Gastroesophageal sphincter (tissue), 4 donors: ENCODE data around the gene SLCO3A1. TPM values are rescaled to one million over a fixed set of nuclear protein-coding genes. Genes with fewer than 3 reads are reported as not detected.

ENCODE experiments used
- ATAC-seq: fragments of 150-250 bp; one replicate; pipeline ENCODE4 v1.9.1; 2016; ENCODE audit warnings: mild to moderate bottlenecking, moderate library complexity
- H3K27ac ChIP-seq, 4 donors: fragments of 200-600 bp; sonication (generic) in 3 of 4; 1 replicate in 3 of 4; 2 replicates in 1 of 4; pipeline ENCODE4 v1.5.1; 2016 to 2019
- H3K27me3 ChIP-seq: fragments of 200-600 bp; sonication (generic); one replicate; pipeline ENCODE4 v1.5.1; 2019
- H3K36me3 ChIP-seq, 2 donors: fragments of 200-600 bp; sonication (generic); one replicate each; pipeline ENCODE4 v1.5.1; 2019; ENCODE audit warnings: control low read depth in 1 of 2
- H3K4me1 ChIP-seq, 3 donors: fragments of 200-600 bp; sonication (generic); 1 replicate in 2 of 3; 2 replicates in 1 of 3; pipeline ENCODE4 v1.5.1; 2016 to 2019; ENCODE audit warnings: control low read depth in 2 of 3
- H3K4me3 ChIP-seq, 2 donors: fragments of 200-600 bp; sonication (generic); one replicate each; pipeline ENCODE4 v1.5.1; 2019; ENCODE audit warnings: mild to moderate bottlenecking in 1 of 2, moderate library complexity in 1 of 2
- H3K9me3 ChIP-seq, 3 donors: fragments of 200-600 bp; sonication (generic); one replicate each; pipeline ENCODE4 v1.5.1; 2017 to 2019; ENCODE audit warnings: control low read depth in 2 of 3
- EP300 ChIP-seq: sonication (generic); formaldehyde crosslinking; IDR thresholded peaks from one replicate; pipeline ENCODE4 v1.6.1; 2017; ENCODE audit warnings: antibody characterized with exemption, mild to moderate bottlenecking
- POLR2A ChIP-seq, 2 donors: fragments of 450-650 bp; IDR thresholded peaks; one replicate each; pipeline ENCODE4 v1.6.1; 2017; ENCODE audit warnings: antibody characterized with exemption in 2 of 2, mild to moderate bottlenecking in 2 of 2, moderate library complexity in 1 of 2
- POLR2AphosphoS5 ChIP-seq: sonication (generic); formaldehyde crosslinking; IDR thresholded peaks from one replicate; pipeline ENCODE4 v1.6.1; 2017; ENCODE audit warnings: antibody characterized with exemption
- WGBS, 2 donors: methylation state at CpG; one replicate each; pipeline ENCODE4 v1.1.5; 2018; ENCODE audit warnings: low coverage in 1 of 2; 5-methylcytosine and 5-hydroxymethylcytosine counted together
- total RNA-seq, 4 donors: library from RNA; depleted of rRNA; stranded (reverse); fragments of >200 nt; gene quantifications; one replicate each; pipeline ENCODE4 v1.1.0, GENCODE V29; 2016
- TF ChIP-seq, protein P1 (sequence below), 4 experiments: fragments of 200-600 bp in 2 of 4; fragments of 450-650 bp in 2 of 4; sonication (generic) in 1 of 4; IDR thresholded peaks; one replicate each; pipeline ENCODE4 v1.5.1; 2017 to 2019; ENCODE audit warnings: antibody characterized with exemption in 4 of 4, mild to moderate bottlenecking in 2 of 4, moderate library complexity in 2 of 4

SLCO3A1 gene
- total RNA-seq, 4 donors from 2014 or later = 10.1 to 14.4 (median 12.1) TPM

DNA sequence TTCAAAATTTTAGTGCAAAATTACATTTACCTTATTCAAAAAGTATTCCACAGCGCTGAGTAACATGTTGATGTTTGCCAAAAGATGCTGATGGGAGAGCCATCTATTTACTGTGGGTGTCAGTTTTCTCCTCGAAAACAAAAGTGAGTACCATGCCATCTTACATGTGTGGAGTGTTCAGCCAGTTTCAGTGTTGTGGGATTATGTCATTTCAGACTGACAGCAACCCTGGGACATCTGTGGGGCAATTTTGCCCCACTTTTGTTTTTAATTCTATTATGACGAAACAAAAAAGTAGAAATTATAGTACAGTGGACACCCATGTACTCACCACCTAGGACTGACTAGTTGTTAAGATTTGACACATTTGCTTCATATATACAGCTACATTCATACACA is 19.6 kb downstream of the SLCO3A1 start:
- H3K4me3 ChIP-seq = no peak overlapping the region
- peaks cover 0 to 16% (median 3%) of the 10 kb centered on the region in 3 donors for H3K4me1 ChIP-seq
- no peaks in the 10 kb centered on the region for H3K27me3 ChIP-seq
- no peaks in the 10 kb centered on the region for H3K36me3 ChIP-seq
- H3K9me3 ChIP-seq = no peaks in the 10 kb centered on the region
- no peak for ATAC-seq
- H3K27ac ChIP-seq = no peak overlapping the region
- WGBS, 2 donors = 77 to 86% methylated on average over 1 to 3 of the region's 3 CpGs
- TF ChIP-seq EP300 (no peak), POLR2A (IDR thresholded peaks at IDR 0.05) (no peak), POLR2AphosphoS5 (no peak)
- TF ChIP-seq, protein P1, sequence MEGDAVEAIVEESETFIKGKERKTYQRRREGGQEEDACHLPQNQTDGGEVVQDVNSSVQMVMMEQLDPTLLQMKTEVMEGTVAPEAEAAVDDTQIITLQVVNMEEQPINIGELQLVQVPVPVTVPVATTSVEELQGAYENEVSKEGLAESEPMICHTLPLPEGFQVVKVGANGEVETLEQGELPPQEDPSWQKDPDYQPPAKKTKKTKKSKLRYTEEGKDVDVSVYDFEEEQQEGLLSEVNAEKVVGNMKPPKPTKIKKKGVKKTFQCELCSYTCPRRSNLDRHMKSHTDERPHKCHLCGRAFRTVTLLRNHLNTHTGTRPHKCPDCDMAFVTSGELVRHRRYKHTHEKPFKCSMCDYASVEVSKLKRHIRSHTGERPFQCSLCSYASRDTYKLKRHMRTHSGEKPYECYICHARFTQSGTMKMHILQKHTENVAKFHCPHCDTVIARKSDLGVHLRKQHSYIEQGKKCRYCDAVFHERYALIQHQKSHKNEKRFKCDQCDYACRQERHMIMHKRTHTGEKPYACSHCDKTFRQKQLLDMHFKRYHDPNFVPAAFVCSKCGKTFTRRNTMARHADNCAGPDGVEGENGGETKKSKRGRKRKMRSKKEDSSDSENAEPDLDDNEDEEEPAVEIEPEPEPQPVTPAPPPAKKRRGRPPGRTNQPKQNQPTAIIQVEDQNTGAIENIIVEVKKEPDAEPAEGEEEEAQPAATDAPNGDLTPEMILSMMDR (IDR thresholded peaks at IDR 0.05) = no peak

DNA sequence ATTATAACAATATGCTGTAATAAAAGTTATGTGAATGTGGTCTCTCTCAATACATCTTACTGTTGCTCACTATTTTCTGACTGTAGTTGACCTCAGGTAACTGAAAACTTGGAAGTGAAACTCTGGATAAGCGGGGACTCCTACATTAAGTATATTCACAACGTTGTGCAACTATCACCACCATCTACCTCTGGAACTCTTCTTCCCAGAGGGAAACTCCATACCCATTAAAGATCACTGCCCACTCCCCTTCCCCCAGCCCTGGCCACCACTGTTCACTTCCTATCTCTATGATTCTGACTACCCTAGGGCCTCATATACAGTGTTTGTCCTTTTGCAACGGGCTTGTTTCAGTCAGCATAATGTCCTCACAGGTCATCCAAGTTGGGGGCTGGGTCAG is 20.7 kb downstream of the SLCO3A1 start:
- WGBS, 2 donors = 71 to 89% methylated on average over 3 of the region's 3 CpGs
- ATAC-seq = no peak

DNA sequence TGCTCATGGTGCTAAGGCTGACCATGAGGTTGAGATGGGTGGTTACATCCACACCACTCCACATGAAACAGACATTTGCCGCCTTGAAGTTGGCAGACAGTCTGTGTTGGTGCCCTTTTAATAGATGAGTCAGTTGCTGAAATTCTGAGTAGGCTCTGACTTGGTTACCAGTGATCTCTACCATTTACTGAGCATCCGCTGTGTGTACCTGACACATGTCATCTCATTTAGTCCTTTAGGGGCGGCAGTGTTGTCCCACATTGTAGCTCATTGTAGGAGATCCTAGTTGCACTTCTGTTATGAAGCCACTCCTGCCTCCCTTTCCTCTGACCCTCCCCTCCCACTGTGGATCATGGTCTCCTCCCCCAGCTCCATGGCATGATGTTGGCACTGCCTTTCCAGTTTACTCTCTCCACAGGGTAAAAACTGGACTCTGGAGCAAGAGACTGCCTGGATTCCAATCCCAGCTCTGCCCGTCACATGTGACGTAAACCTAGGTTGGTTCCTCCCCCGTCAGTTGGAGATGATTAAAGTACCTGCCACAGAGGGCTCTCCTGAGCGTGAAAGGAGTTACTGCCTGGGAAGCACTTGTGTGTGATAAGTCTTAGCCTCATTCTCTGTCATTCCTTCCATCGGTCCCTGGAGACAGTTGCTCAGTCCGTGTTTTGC is 21.6 kb downstream of the SLCO3A1 start:
- ATAC-seq = no peak
- Histone ChIP-seq H3K4me3 (no peak overlapping the region), H3K27ac (no peak overlapping the region), H3K36me3 (no peaks in the 10 kb centered on the region), H3K9me3 (no peaks in the 10 kb centered on the region), H3K4me1 (no peaks in the 10 kb centered on the region), H3K27me3 (no peaks in the 10 kb centered on the region)
- WGBS, 2 donors = 74 to 95% methylated on average over 6 to 9 of the region's 9 CpGs
- no peak for TF ChIP-seq EP300
- TF ChIP-seq, protein P1 (IDR thresholded peaks at IDR 0.05) = no peak
- no peak for TF ChIP-seq POLR2A (IDR thresholded peaks at IDR 0.05)
- no peak for TF ChIP-seq POLR2AphosphoS5

More for the DNA sequence above, 20.7 kb downstream of the SLCO3A1 start:
- H3K9me3 ChIP-seq = no peaks in the 10 kb centered on the region
- no peaks in the 10 kb centered on the region for H3K36me3 ChIP-seq
- H3K27me3 ChIP-seq = no peaks in the 10 kb centered on the region
- H3K27ac ChIP-seq = no peak overlapping the region
- H3K4me1 ChIP-seq = peaks cover 0 to 6% (median 3%) of the 10 kb centered on the region in 3 donors
- H3K4me3 ChIP-seq = no peak overlapping the region
- no peak for TF ChIP-seq EP300
- TF ChIP-seq POLR2A (IDR thresholded peaks at IDR 0.05) = no peak
- no peak for TF ChIP-seq POLR2AphosphoS5
- TF ChIP-seq, protein P1 (IDR thresholded peaks at IDR 0.05) = no peak

DNA sequence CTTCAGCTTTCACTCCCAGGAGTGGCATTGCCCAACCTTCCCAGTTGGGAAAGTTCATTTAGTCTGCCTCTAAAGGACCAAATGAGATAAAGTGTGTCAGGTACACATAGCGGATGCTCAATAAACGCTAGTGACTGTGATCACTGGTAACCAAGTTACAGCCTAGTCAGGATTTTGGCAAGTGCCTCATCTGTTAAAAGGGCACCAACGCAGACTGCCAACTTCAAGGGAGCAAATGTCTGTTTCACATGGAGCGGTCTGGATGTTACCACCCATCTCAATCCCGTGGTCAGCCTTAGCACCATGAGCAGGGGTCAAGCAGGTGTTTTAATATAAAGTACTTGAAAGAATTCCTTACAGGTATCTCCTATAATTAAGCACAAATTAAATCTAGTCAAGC is 22.7 kb downstream of the SLCO3A1 start:
- ATAC-seq = no peak
- no peak for TF ChIP-seq EP300
- no peak for TF ChIP-seq POLR2A (IDR thresholded peaks at IDR 0.05)
- TF ChIP-seq POLR2AphosphoS5 = no peak
- TF ChIP-seq, protein P1 (IDR thresholded peaks at IDR 0.05) = no peak
- H3K4me1 ChIP-seq = no peaks in the 10 kb centered on the region
- no peaks in the 10 kb centered on the region for H3K9me3 ChIP-seq
- H3K36me3 ChIP-seq = no peaks in the 10 kb centered on the region
- 78% methylated on average over 4 of the region's 5 CpGs; no CpG with 5 or more reads in 1 of the 2 donors for WGBS, 2 donors
- no peaks in the 10 kb centered on the region for H3K27me3 ChIP-seq
- no peak overlapping the region for H3K4me3 ChIP-seq
- no peak overlapping the region for H3K27ac ChIP-seq

DNA sequence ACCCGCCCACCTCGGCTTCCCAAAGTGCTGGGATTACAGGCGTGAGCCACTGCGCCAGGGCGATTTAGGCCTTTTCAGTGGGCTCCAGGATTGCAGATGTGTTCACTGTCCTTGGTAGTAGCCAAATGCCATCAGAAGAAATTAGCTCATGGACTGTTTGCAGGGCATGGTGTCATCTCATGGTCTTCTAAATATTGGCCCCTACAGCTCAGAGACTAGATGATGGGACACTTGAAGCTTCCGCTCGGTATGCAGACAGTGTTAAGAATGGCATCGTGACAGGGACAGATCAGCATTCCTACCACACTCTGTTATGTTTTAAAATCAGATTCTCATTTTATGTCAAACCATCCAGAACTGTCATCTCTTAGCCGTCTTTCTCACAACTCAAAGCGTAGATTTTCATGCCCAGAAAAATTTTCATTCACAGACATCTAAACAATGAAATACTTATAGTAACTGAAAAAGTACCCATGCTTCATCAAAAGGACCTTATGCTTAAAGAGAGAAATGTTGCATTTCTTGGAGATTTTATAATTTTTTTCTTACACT is 24.9 kb downstream of the SLCO3A1 start:
- no peak overlapping the region for H3K27ac ChIP-seq
- no peak for ATAC-seq
- H3K4me1 ChIP-seq = peaks cover 0 to 16% (median 0%) of the 10 kb centered on the region in 3 donors
- no peaks in the 10 kb centered on the region for H3K36me3 ChIP-seq
- no peak overlapping the region for H3K4me3 ChIP-seq
- TF ChIP-seq EP300 = no peak
- H3K27me3 ChIP-seq = no peaks in the 10 kb centered on the region
- H3K9me3 ChIP-seq = no peaks in the 10 kb centered on the region
- WGBS, 2 donors = 85 to 88% methylated on average over 5 of the region's 10 CpGs
